Parathyroid adenoma (tissue), 2 donors: Measurements from ENCODE around the gene JMJD7.

Source experiments
- H2AFZ ChIP-seq: fragments of 300-600 bp; sonication (generic); one replicate; pipeline ENCODE4 v1.7.0; 2017; ENCODE audit warnings: antibody characterized with exemption, mild to moderate bottlenecking
- H3K27ac ChIP-seq: fragments of 300-600 bp; sonication (generic); one replicate; pipeline ENCODE4 v1.7.0; 2017
- H3K27me3 ChIP-seq: fragments of 300-600 bp; sonication (generic); one replicate; pipeline ENCODE4 v1.7.0; 2017; ENCODE audit warnings: low read length; ENCODE audit not compliant: control insufficient read depth, insufficient read depth
- H3K36me3 ChIP-seq: fragments of 300-600 bp; sonication (generic); one replicate; pipeline ENCODE4 v1.7.0; 2017; ENCODE audit warnings: low read length; ENCODE audit not compliant: control insufficient read depth, insufficient read depth
- H3K4me1 ChIP-seq: fragments of 300-600 bp; sonication (generic); one replicate; pipeline ENCODE4 v1.7.0; 2017; ENCODE audit warnings: control low read depth
- H3K4me2 ChIP-seq: fragments of 300-600 bp; sonication (generic); one replicate; pipeline ENCODE4 v1.7.0; 2017; ENCODE audit warnings: low read length
- H3K4me3 ChIP-seq: fragments of 300-600 bp; sonication (generic); one replicate; pipeline ENCODE4 v1.7.0; 2017; ENCODE audit warnings: low read depth, low read length
- H3K79me2 ChIP-seq: fragments of 300-600 bp; sonication (generic); one replicate; pipeline ENCODE4 v1.7.0; 2017; ENCODE audit warnings: control low read depth
- H3K9ac ChIP-seq: fragments of 300-600 bp; sonication (generic); one replicate; pipeline ENCODE4 v1.7.0; 2017; ENCODE audit warnings: mild to moderate bottlenecking
- H3K9me3 ChIP-seq: fragments of 300-600 bp; sonication (generic); one replicate; pipeline ENCODE4 v1.7.0; 2017; ENCODE audit warnings: low read length; ENCODE audit not compliant: control insufficient read depth
- TF ChIP-seq, protein P1 (sequence below): fragments of 300-600 bp; sonication (generic); IDR thresholded peaks from one replicate; pipeline ENCODE4 v1.7.0; 2017; ENCODE audit warnings: antibody characterized with exemption, mild to moderate bottlenecking
- donor health status: primary hyperparathyroidism.

Gene JMJD7

DNA sequence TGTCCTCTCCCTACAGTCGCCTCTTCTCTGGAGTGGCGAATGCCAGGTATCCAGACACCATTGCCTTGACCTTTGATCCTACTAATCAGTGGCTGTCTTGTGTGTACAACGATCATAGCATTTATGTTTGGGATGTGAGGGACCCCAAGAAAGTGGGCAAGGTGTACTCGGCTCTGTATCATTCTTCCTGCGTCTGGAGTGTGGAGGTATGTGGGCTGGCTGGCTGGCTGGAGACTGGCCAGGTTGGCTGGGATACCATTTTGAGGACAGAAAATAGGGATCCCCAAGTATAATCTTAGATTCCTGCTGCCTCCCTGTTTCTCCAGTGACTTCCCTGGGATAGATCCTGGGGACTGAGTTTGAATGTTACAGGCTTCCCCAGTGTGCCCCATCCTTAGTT is 13.4 kb upstream of the JMJD7 start:
- no peak overlapping the region for H3K4me3 ChIP-seq
- TF ChIP-seq, protein P1, sequence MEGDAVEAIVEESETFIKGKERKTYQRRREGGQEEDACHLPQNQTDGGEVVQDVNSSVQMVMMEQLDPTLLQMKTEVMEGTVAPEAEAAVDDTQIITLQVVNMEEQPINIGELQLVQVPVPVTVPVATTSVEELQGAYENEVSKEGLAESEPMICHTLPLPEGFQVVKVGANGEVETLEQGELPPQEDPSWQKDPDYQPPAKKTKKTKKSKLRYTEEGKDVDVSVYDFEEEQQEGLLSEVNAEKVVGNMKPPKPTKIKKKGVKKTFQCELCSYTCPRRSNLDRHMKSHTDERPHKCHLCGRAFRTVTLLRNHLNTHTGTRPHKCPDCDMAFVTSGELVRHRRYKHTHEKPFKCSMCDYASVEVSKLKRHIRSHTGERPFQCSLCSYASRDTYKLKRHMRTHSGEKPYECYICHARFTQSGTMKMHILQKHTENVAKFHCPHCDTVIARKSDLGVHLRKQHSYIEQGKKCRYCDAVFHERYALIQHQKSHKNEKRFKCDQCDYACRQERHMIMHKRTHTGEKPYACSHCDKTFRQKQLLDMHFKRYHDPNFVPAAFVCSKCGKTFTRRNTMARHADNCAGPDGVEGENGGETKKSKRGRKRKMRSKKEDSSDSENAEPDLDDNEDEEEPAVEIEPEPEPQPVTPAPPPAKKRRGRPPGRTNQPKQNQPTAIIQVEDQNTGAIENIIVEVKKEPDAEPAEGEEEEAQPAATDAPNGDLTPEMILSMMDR: no peak
- H3K79me2 ChIP-seq: no peaks in the 10 kb centered on the region
- no peak overlapping the region for H3K9ac ChIP-seq
- no peak overlapping the region for H3K27ac ChIP-seq
- H3K4me2 ChIP-seq: no peak overlapping the region
- no peak overlapping the region for H2AFZ ChIP-seq
- H3K4me1 ChIP-seq: no peaks in the 10 kb centered on the region
- no peaks in the 10 kb centered on the region for H3K36me3 ChIP-seq
- no peaks in the 10 kb centered on the region for H3K27me3 ChIP-seq
- H3K9me3 ChIP-seq: no peaks in the 10 kb centered on the region

DNA sequence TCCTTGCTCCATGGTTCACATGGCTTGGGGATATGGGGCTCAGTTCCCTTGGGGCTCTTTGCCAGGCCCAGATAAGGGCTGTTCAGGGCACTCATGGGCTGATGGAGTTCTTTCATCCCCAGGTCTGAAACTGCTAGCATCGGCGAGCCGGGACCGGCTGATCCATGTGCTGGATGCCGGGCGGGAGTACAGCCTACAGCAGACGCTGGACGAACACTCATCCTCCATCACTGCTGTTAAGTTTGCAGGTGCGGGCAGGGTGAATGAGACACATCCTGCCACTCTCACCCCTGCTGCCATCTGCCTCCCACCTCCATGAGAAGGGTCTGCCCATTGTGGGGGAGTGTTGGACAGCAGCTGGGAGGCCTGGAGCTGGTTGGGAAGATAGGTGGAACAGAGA is 11.1 kb upstream of the JMJD7 start:
- no peaks in the 10 kb centered on the region for H3K36me3 ChIP-seq
- H3K27ac ChIP-seq: no peak overlapping the region
- no peaks in the 10 kb centered on the region for H3K79me2 ChIP-seq

DNA sequence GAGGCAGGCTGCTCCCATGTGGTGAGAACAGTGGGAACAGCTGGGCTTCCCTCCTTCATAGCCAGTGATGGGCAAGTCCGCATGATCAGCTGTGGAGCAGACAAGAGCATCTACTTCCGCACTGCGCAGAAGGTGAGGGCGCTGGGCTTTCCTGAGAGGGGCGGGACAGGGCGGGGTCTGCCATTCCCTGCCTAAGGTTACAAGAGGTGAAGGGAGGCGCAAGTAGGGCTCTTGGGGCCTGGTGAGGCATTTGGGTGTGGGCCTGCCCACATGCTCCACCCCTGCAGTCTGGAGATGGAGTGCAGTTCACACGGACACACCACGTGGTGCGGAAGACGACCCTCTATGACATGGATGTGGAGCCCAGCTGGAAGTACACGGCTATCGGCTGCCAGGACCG is 10.6 kb upstream of the JMJD7 start:
- H3K4me1 ChIP-seq: no peaks in the 10 kb centered on the region
- no peak overlapping the region for H2AFZ ChIP-seq
- H3K4me3 ChIP-seq: no peak overlapping the region
- no peaks in the 10 kb centered on the region for H3K9me3 ChIP-seq
- H3K27me3 ChIP-seq: no peaks in the 10 kb centered on the region
- H3K36me3 ChIP-seq: no peaks in the 10 kb centered on the region
- no peak overlapping the region for H3K27ac ChIP-seq
- TF ChIP-seq, protein P1: no peak
- no peak overlapping the region for H3K9ac ChIP-seq
- no peaks in the 10 kb centered on the region for H3K79me2 ChIP-seq
- no peak overlapping the region for H3K4me2 ChIP-seq

More for the DNA sequence above, 11.1 kb upstream of the JMJD7 start:
- H2AFZ ChIP-seq: no peak overlapping the region
- no peak overlapping the region for H3K4me2 ChIP-seq
- TF ChIP-seq, protein P1: no peak
- H3K27me3 ChIP-seq: no peaks in the 10 kb centered on the region
- H3K4me1 ChIP-seq: no peaks in the 10 kb centered on the region
- H3K9ac ChIP-seq: no peak overlapping the region
- no peak overlapping the region for H3K4me3 ChIP-seq
- H3K9me3 ChIP-seq: no peaks in the 10 kb centered on the region

DNA sequence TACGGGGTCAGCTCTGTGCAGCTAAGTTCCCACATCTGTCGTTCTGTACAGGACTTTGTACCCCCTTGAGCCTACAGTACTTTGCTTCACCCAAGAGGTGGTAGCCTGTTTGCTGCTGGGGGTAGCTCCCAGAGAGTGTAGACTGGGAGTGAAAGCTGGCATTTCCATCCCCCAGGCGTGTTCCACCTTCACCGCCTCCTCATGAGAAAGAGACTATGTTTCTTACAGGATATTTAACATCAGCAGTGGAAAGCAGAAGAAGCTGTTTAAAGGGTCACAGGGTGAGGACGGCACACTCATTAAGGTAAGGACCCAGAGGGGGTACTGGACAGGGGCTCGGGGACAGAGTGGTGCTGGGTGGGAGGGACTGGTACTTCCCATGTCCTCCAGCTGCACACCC is 10.1 kb upstream of the JMJD7 start:
- Histone ChIP-seq H2AFZ (no peak overlapping the region), H3K4me3 (no peak overlapping the region), H3K4me1 (no peaks in the 10 kb centered on the region), H3K4me2 (no peak overlapping the region), H3K9me3 (no peaks in the 10 kb centered on the region), H3K27ac (no peak overlapping the region), H3K36me3 (no peaks in the 10 kb centered on the region), H3K79me2 (no peaks in the 10 kb centered on the region), H3K27me3 (no peaks in the 10 kb centered on the region), H3K9ac (no peak overlapping the region)
- TF ChIP-seq, protein P1: no peak

DNA sequence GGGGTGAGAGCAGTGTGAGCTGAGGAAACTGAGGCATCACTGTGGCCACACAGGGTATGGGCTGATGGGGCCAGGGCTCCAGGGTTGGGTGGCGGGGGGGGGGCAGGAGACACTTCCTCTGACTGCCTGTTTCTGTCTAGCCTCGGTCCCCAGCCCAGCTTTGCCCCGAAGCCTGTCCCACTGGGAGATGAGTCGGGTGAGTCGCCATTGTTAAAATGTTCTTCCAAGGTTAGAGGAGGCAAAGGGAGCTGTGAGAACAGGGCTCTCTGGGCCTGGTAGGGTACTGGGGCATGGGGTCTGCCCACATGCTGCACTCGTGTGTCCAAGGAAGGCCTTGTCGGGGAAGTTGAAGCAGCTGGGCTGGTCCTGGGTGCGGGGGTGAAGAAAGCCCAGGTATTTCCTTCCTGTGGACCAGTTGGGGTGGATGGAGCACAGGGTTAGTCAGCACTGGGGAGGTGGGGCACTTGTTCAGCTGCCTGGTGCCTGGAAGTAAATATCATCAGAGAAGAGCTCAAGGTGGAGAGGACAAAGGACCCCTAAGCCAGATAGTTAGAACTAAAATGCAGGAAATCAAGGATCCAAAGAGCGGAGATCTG is 8.3 kb upstream of the JMJD7 start:
- H3K4me3 ChIP-seq: no peak overlapping the region
- H3K27ac ChIP-seq: no peak overlapping the region
- no peak overlapping the region for H3K4me2 ChIP-seq
- H3K9me3 ChIP-seq: no peaks in the 10 kb centered on the region
- H2AFZ ChIP-seq: no peak overlapping the region
- no peaks in the 10 kb centered on the region for H3K36me3 ChIP-seq
- TF ChIP-seq, protein P1: no peak
- no peaks in the 10 kb centered on the region for H3K27me3 ChIP-seq
- H3K79me2 ChIP-seq: no peaks in the 10 kb centered on the region
- H3K4me1 ChIP-seq: no peaks in the 10 kb centered on the region
- H3K9ac ChIP-seq: no peak overlapping the region
